Mucosa of rectum (tissue), 2 donors: ENCODE results near the gene TC2N.
"Not testable (repeated sequence)": the region's sequence is repeated elsewhere in the genome, so short reads cannot be mapped to it uniquely, and the experiment has no call there.

Source experiments
- H3K27ac ChIP-seq, 2 donors: one replicate each; pipeline ENCODE4 v1.7.0; 2013; ENCODE audit warnings: inconsistent platforms in 2 of 2, low read depth in 2 of 2, low read length in 2 of 2
- H3K27me3 ChIP-seq, 2 donors: one replicate each; pipeline ENCODE4 v1.7.0; 2013; ENCODE audit warnings: low read length in 2 of 2; ENCODE audit not compliant: control insufficient read depth in 2 of 2, insufficient read depth in 2 of 2
- H3K36me3 ChIP-seq, 2 donors: one replicate each; pipeline ENCODE4 v1.7.0; 2013; ENCODE audit warnings: low read length in 2 of 2; ENCODE audit not compliant: control insufficient read depth in 2 of 2, insufficient read depth in 2 of 2
- H3K4me1 ChIP-seq, 2 donors: one replicate each; pipeline ENCODE4 v1.7.0; 2013; ENCODE audit warnings: low read length in 2 of 2, mild to moderate bottlenecking in 1 of 2; ENCODE audit not compliant: control insufficient read depth in 2 of 2, insufficient read depth in 2 of 2
- H3K4me3 ChIP-seq, 2 donors: one replicate each; pipeline ENCODE4 v1.7.0; 2013; ENCODE audit warnings: low read length in 2 of 2
- H3K9ac ChIP-seq, 2 donors: one replicate each; pipeline ENCODE4 v1.7.0; 2013; ENCODE audit warnings: low read length in 2 of 2, low read depth in 1 of 2, mild to moderate bottlenecking in 1 of 2
- H3K9me3 ChIP-seq, 2 donors: one replicate each; pipeline ENCODE4 v1.7.0; 2013; ENCODE audit warnings: low read length in 2 of 2; ENCODE audit not compliant: control insufficient read depth in 2 of 2
- donor health status: healthy.
- donor health status: Normal muscosa, but diverticular disease.

Gene TC2N

DNA sequence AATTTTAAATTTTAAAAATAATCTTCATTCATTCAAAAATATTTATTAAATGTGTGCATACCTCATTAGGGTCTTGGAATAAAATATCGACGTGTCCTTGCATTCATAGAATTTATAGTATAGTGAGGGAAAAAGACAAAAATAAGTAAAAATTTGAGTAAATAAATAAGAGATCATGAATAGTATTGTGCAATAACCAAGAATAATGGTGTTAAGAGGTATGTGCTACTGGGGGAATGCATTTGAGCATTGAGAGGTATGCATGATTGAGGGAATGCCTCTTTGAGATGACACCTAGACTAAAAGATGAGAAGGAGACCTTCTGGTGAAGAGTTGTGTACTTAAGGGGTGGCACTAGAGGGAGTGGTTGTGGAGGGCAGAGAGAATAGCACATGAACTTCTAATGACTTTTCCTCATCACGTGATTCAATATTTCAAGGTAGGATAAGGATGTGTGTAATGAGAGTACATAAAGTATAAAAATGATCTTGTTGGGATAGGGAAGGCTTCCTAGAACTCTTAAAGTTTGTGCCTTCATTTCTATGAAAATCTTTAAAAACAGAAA, 116.6 kb downstream of the TC2N start:
- peak overlapping the region; percentile 68 to 74 for H3K27ac ChIP-seq
- H3K4me1 ChIP-seq: peaks cover 6 to 35% of the 10 kb centered on the region in 2 donors
- no peaks in the 10 kb centered on the region for H3K9me3 ChIP-seq

DNA sequence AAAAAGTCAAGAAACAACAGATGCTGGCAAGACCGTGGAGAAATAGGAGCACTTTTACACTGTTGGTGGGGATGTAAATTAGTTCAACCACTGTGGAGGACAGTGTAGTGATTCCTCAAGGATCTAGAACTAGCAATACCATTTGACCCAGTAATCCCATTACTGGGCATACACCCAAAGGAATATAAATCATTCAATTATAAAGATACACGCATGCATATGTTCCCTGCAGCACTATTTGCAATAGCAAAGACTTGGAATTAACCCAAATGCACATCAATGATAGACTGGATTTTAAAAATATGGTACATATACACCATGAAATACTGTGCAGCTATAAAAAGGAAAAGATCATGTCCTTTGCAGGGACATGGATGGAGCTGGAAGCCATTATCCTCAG, 117.5 kb downstream of the TC2N start:
- no peaks in the 10 kb centered on the region for H3K9me3 ChIP-seq
- H3K4me3 ChIP-seq: no peak overlapping the region
- no peak overlapping the region for H3K27ac ChIP-seq
- H3K27me3 ChIP-seq: no peaks in the 10 kb centered on the region
- no peak overlapping the region for H3K9ac ChIP-seq
- H3K4me1 ChIP-seq: peaks cover 6 to 30% of the 10 kb centered on the region in 2 donors
- no peaks in the 10 kb centered on the region for H3K36me3 ChIP-seq

More for the DNA sequence above, 116.6 kb downstream of the TC2N start:
- H3K36me3 ChIP-seq: no peaks in the 10 kb centered on the region
- H3K9ac ChIP-seq: no peak overlapping the region
- no peaks in the 10 kb centered on the region for H3K27me3 ChIP-seq
- H3K4me3 ChIP-seq: no peak overlapping the region

DNA sequence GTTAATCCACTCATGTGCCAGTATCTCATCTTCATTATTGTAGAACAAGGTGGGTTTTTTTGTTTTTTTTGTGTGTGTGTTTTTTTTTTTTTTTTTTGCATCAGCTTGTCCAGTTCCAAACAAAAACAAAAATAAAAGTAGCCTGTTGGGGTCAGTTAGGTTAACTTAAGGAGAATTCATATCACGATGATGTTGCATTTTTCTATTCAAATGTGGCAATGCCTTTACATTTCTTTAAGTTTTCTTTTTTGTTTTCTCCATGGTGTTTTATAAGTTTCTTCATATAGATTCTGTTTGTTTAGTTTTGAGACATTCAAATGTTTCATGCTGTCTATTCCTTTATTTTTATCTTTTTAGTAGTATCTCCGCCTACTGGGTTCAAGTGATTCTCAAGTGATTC, 119.3 kb downstream of the TC2N start:
- H3K4me1 ChIP-seq: peaks cover 3 to 25% of the 10 kb centered on the region in 2 donors
- no peaks in the 10 kb centered on the region for H3K36me3 ChIP-seq
- no peaks in the 10 kb centered on the region for H3K9me3 ChIP-seq
- H3K4me3 ChIP-seq: no peak overlapping the region
- H3K27me3 ChIP-seq: no peaks in the 10 kb centered on the region
- no peak overlapping the region for H3K27ac ChIP-seq
- H3K9ac ChIP-seq: no peak overlapping the region

DNA sequence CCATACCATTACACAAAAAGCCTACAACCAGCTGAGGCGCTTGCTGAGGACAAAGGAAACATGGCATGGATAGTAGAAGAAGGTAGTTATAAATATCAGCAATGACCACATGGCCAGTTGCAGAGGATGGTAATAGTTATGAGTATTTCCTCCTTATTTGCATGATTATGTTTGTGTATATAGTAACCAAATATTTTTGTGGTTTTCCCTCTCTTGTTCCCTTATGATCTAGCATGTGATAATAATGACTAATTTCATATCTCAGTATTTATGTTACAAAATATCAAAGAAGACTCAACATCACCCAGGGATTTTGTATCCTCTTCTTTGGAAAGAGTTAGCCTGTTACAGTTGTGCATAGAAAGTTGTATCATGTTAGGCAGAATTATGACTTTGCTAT, 122.0 kb downstream of the TC2N start:
- Histone ChIP-seq H3K36me3 (no peaks in the 10 kb centered on the region), H3K27me3 (no peaks in the 10 kb centered on the region), H3K9me3 (no peaks in the 10 kb centered on the region), H3K27ac (peak overlapping the region; percentile 76 to 88), H3K9ac (no peak overlapping the region), H3K4me3 (no peak overlapping the region), H3K4me1 (peaks cover 3 to 10% of the 10 kb centered on the region in 2 donors)

DNA sequence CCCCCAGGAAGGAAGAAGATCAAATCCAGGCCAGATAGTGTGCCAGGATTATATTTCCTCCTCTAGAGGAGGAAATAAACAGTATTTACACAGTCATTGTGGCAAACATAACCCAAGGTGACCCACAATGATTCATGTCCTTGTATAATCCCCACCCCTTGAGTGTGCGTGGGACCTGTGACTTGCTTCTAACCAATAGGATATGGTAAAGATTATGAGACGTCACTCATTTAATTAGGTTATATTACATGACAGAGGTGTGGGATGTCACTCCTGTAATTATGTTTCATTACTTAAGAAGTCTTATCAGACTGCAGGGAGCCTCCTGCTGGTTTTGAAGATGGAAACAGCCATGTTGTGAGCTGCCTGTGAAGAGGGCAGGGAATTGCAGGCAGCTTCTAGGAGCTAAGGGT, 123.3 kb downstream of the TC2N start:
- peak overlapping the region; percentile 76 to 88 for H3K27ac ChIP-seq
- H3K9me3 ChIP-seq: no peaks in the 10 kb centered on the region
- H3K9ac ChIP-seq: peak overlapping the region in 1 of 2 donors; percentile 35
- no peaks in the 10 kb centered on the region for H3K36me3 ChIP-seq
- H3K4me3 ChIP-seq: no peak overlapping the region
- H3K4me1 ChIP-seq: peaks cover 3 to 10% of the 10 kb centered on the region in 2 donors
- H3K27me3 ChIP-seq: no peaks in the 10 kb centered on the region

DNA sequence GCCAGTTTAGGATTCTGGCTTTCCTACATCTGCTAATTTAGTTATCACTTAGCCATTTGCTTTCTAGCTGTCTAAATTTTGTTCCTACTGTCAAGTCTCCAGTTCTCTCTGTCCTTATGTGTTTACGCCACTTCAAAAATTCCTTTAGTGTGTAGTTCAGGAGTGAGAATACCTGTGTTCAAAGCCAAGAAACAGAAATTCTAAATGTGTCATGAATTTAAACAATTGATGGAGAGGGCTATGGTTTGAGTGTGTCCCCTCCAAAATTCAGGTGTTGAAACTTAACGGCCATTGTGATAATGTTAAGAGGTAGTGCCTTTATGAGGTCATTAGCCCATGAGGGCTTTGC, 124.1 kb downstream of the TC2N start:
- peaks cover 3 to 10% of the 10 kb centered on the region in 2 donors for H3K4me1 ChIP-seq
- peak overlapping the region; percentile 76 to 83 for H3K27ac ChIP-seq
- H3K9me3 ChIP-seq: no peaks in the 10 kb centered on the region
- H3K4me3 ChIP-seq: no peak overlapping the region
- no peaks in the 10 kb centered on the region for H3K36me3 ChIP-seq
- no peaks in the 10 kb centered on the region for H3K27me3 ChIP-seq
- H3K9ac ChIP-seq: no peak overlapping the region

DNA sequence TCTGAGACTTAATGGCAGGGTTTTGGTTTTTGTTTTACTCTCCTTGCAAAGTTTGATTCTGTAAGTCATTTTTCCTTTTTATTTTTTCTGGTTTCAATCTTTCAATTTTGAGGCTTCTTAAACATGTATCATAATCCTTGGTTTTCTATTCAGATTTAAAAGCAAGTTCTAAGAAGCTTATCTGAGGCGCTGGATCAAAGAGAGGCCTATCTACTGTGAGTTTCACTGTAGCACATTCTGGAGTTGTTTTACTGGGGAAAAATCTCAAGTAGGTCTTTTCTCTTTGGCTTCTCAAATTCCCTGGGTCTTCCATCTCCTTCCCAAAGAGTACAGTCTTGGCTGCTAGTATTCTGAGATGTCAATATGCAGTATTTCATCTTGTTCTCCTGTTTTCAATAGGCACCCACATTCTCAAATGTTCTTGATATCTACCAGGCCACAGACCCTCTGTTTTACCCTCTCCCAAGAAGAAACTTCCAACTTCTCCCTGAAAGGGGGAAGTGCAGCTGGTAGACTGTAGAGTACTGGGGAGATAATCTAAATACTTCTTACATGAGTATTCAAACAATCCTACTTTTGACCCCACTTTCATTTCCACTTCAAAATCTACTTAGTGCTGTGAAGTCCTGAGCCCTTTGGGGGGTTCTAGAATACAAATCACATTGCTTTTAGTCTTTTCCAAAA, 124.6 kb downstream of the TC2N start:
- peak overlapping the region; percentile 25 to 76 for H3K27ac ChIP-seq
- no peaks in the 10 kb centered on the region for H3K9me3 ChIP-seq
- H3K36me3 ChIP-seq: no peaks in the 10 kb centered on the region
- no peak overlapping the region for H3K4me3 ChIP-seq
- no peaks in the 10 kb centered on the region for H3K27me3 ChIP-seq
- H3K4me1 ChIP-seq: peaks cover 3 to 10% of the 10 kb centered on the region in 2 donors
- no peak overlapping the region for H3K9ac ChIP-seq

DNA sequence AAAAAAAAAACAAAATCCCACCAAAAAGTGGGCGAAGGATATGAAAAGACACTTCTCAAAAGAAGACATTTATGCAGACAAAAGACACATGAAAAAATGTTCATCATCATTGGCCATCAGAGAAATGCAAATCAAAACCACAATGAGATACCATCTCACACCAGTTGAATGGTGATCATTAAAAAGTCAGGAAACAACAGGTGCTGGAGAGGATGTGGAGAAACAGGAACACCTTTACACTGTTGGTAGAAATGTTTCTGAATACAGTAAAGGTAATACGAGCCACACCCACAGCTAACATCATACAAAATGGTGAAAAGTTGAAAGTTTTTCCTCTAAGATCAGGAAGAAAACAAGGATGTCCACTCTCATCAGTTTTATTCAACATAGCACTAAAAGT, 127.5 kb downstream of the TC2N start:
- H3K27me3 ChIP-seq, H3K36me3 ChIP-seq, H3K9ac ChIP-seq, H3K4me3 ChIP-seq, H3K27ac ChIP-seq, H3K9me3 ChIP-seq: not testable (repeated sequence)
- H3K4me1 ChIP-seq: peaks cover 3 to 10% of the 10 kb centered on the region in 2 donors

DNA sequence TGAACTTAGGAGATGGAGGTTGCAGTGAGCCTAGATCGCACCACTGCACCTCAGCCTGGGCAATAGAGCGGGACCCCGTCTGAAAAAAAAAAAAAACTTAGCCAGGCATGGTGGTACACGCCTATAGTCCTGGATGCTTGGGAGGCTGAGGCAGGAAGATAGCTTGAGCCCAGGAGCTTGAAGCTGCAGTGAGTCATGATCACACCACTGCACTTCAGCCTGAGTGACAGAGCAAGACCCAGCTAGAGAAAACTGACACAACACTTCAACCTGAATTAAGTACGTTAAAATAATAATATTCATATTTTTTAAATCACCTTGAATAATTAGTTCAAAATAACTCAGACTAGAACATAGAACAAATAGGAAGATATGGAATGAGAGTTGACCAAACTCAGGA, 129.7 kb downstream of the TC2N start:
- H3K4me3 ChIP-seq: no peak overlapping the region
- H3K9me3 ChIP-seq: no peaks in the 10 kb centered on the region
- H3K4me1 ChIP-seq: no peaks in the 10 kb centered on the region
- H3K9ac ChIP-seq: no peak overlapping the region
- no peak overlapping the region for H3K27ac ChIP-seq
- no peaks in the 10 kb centered on the region for H3K36me3 ChIP-seq
- no peaks in the 10 kb centered on the region for H3K27me3 ChIP-seq

DNA sequence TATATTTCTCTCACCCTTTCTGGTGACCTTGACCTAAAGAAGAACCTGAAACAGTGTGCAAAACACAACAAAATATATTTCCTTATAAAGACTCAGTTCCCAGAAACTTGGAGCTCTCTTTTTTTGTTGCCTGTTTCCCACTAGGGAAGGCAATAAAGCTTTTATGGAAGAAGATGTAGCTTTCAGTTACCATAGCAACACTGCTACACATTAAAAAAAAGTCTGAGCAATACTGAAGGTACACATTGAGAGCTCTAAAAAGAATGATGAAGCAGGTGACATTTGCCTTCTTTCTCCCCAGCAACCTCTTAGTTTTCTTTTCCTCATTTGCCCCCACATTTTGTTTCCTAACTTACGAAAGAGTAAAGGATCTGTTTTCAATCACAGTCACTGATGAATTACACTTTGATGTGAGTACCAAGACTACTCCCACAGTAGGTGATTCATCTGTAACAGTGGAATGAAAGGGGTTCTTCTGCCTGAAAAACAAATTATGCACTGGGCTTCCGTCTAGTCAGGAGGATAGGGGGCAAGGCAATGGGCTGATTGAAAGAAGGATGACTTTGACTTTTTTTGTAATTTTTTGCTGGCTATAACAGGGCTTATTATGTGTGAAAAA, 134.4 kb downstream of the TC2N start:
- H3K4me3 ChIP-seq: no peak overlapping the region
- H3K36me3 ChIP-seq: no peaks in the 10 kb centered on the region
- no peaks in the 10 kb centered on the region for H3K4me1 ChIP-seq
- H3K27me3 ChIP-seq: no peaks in the 10 kb centered on the region
- no peak overlapping the region for H3K27ac ChIP-seq
- no peak overlapping the region for H3K9ac ChIP-seq
- H3K9me3 ChIP-seq: no peaks in the 10 kb centered on the region
